Upper lobe of left lung (tissue), 4 donors: Measurements from ENCODE around the gene TMEM150A.

ENCODE experiments used
- CTCF ChIP-seq, 6 experiments: fragments of 450-650 bp in 4 of 6; fragments of 200-600 bp in 2 of 6; sonication (generic) in 2 of 6; IDR thresholded peaks; one replicate each; pipeline ENCODE4 v1.5.1; 2016 to 2019; ENCODE audit warnings: antibody characterized with exemption in 6 of 6
- EP300 ChIP-seq, 4 donors: sonication (generic); formaldehyde crosslinking; IDR thresholded peaks; one replicate each; pipeline ENCODE4 v1.5.1; 2017; ENCODE audit warnings: antibody characterized with exemption in 4 of 4, control low read depth in 2 of 4
- POLR2A ChIP-seq, 4 donors: fragments of 450-650 bp; IDR thresholded peaks; one replicate each; pipeline ENCODE4 v1.5.1; 2016 to 2017; ENCODE audit warnings: antibody characterized with exemption in 4 of 4, mild to moderate bottlenecking in 2 of 4
- POLR2AphosphoS5 ChIP-seq, 2 donors: sonication (generic); formaldehyde crosslinking; IDR thresholded peaks; one replicate each; pipeline ENCODE4 v1.5.1; 2017; ENCODE audit warnings: antibody characterized with exemption in 2 of 2

- no peak for TF ChIP-seq CTCF (IDR thresholded peaks at IDR 0.05)
- no peak for TF ChIP-seq EP300 (IDR thresholded peaks at IDR 0.05)
- no peak for TF ChIP-seq POLR2AphosphoS5 (IDR thresholded peaks at IDR 0.05)
- no peak for TF ChIP-seq POLR2A (IDR thresholded peaks at IDR 0.05)
Measured at GRCh38 chr2:85619617-85620016, 17.1 kb upstream of the TMEM150A start.
